GM19351 (cell line): ENCODE data around the gene OOSP1.
"Not testable (repeated sequence)": the region's sequence is repeated elsewhere in the genome, so short reads cannot be mapped to it uniquely, and the experiment has no call there.

Experiments
- ATAC-seq: cut with Tn5 transposase; IDR thresholded peaks from one replicate; pipeline ENCODE4 v1.9.1; 2021; ENCODE audit warnings: mild to moderate bottlenecking, moderate library complexity; ENCODE audit not compliant: unreplicated experiment

OOSP1 gene

GRCh38 chr11:59960502-59961381 lies 22.5 kb downstream of the OOSP1 start:
- no peak for ATAC-seq

GRCh38 chr11:59962107-59962482 lies 23.9 kb downstream of the OOSP1 start:
- ATAC-seq, result no peak

- no peak for ATAC-seq
Measured at GRCh38 chr11:59963733-59964132, 25.5 kb downstream of the OOSP1 start, which contains the start of gene OOSP4A. OOSP4A (plus strand) TSS chr11:59964033; CDS start chr11:59964033, 0 bp downstream.

GRCh38 chr11:59965424-59965823 lies 27.2 kb downstream of the OOSP1 start:
- ATAC-seq, result no peak

- no peak for ATAC-seq
Measured at GRCh38 chr11:59966201-59966600, 28.0 kb downstream of the OOSP1 start.

GRCh38 chr11:59967677-59968394 lies 29.6 kb downstream of the OOSP1 start:
- ATAC-seq, result no peak

- no peak for ATAC-seq
Measured at GRCh38 chr11:59968395-59968783, 30.2 kb downstream of the OOSP1 start.

- no peak for ATAC-seq
Measured at GRCh38 chr11:59973097-59973496, 34.9 kb downstream of the OOSP1 start.

GRCh38 chr11:59981106-59981770 lies 43.0 kb downstream of the OOSP1 start:
- no peak for ATAC-seq

- ATAC-seq, result not testable (repeated sequence)
Measured at GRCh38 chr11:59982037-59982436, 43.8 kb downstream of the OOSP1 start.

GRCh38 chr11:59983212-59983611 lies 45.0 kb downstream of the OOSP1 start:
- no peak for ATAC-seq

GRCh38 chr11:59984368-59984767 lies 46.1 kb downstream of the OOSP1 start:
- no peak for ATAC-seq

GRCh38 chr11:59990421-59990820 lies 52.2 kb downstream of the OOSP1 start:
- ATAC-seq, result no peak

GRCh38 chr11:59992425-59992824 lies 54.2 kb downstream of the OOSP1 start:
- no peak for ATAC-seq

GRCh38 chr11:59997800-59998199 lies 59.6 kb downstream of the OOSP1 start:
- ATAC-seq, result no peak

GRCh38 chr11:59999691-60000090 lies 61.5 kb downstream of the OOSP1 start:
- ATAC-seq, result no peak

- no peak for ATAC-seq
Measured at GRCh38 chr11:60003729-60004128, 65.5 kb downstream of the OOSP1 start.

- no peak for ATAC-seq
Measured at GRCh38 chr11:60005360-60005759, 67.1 kb downstream of the OOSP1 start.
